Endothelial cell (in vitro differentiated cells): ENCODE data around the gene G2E3. TPM values are rescaled to one million over a fixed set of nuclear protein-coding genes. Genes with fewer than 3 reads are reported as not detected.
A peak's percentile ranks its signal among the peaks of the same experiment; 100 is the strongest.

Experiments
- DNase-seq: peaks from one replicate; pipeline ENCODE4 v3.0.0; 2021; ENCODE audit warnings: low spot score
- H3K27ac Mint-ChIP-seq: one replicate; pipeline ENCODE4 v1.8.0; 2021; ENCODE audit warnings: mixed read lengths, inconsistent platforms; ENCODE audit not compliant: unreplicated experiment
- H3K27me3 Mint-ChIP-seq: one replicate; pipeline ENCODE4 v1.8.0; 2021; ENCODE audit warnings: mild to moderate bottlenecking, moderate library complexity, mixed read lengths, inconsistent platforms; ENCODE audit not compliant: unreplicated experiment
- H3K36me3 Mint-ChIP-seq: one replicate; pipeline ENCODE4 v1.8.0; 2021; ENCODE audit warnings: mild to moderate bottlenecking, low read depth, mixed read lengths, inconsistent platforms; ENCODE audit not compliant: unreplicated experiment
- H3K4me1 Mint-ChIP-seq: one replicate; pipeline ENCODE4 v1.8.0; 2021; ENCODE audit warnings: mild to moderate bottlenecking, mixed read lengths, inconsistent platforms; ENCODE audit not compliant: unreplicated experiment
- H3K4me3 Mint-ChIP-seq: one replicate; pipeline ENCODE4 v1.8.0; 2021; ENCODE audit warnings: mild to moderate bottlenecking, mixed read lengths, inconsistent platforms; ENCODE audit not compliant: unreplicated experiment
- H3K9me3 Mint-ChIP-seq: one replicate; pipeline ENCODE4 v1.8.0; 2021; ENCODE audit warnings: mixed read lengths, inconsistent platforms; ENCODE audit not compliant: unreplicated experiment
- total RNA-seq: library from RNA; stranded (reverse); fragmentation: NEBNext Ultra II Directional; extraction: Animal tissue kit (Norgen Biotek cat#: 25700); gene quantifications from one replicate; pipeline ENCODE4 v1.2.1, GENCODE V29; 2021; ENCODE audit not compliant: unreplicated experiment
- TF ChIP-seq, protein P1 (sequence below): fragments of 200-600 bp; sonication (generic); IDR thresholded peaks from one replicate; pipeline ENCODE4 v1.5.0; 2021; ENCODE audit warnings: antibody characterized with exemption; ENCODE audit not compliant: unreplicated experiment

Gene G2E3
- total RNA-seq, 1 donor from 2014 or later: 23.9 TPM

DNA sequence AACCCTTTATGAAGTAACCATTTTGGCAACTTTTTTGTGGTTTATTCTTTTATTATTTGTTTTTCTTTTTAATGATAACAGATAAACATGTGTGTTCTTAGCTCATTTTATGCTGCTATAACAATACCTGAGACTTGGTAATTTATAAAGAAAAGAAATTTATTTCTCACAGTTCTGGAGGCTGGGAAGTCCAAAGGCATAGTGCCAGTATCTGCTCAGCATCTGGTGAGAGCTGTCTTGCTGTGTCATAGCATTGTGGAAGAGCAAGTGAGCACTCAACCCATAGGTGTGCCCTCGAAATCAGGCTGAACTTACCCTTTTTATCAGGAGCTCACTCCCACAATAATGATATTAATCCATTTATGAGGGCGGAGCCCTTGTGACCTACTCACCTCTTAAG is 55.2 kb downstream of the G2E3 start:
- TF ChIP-seq, protein P1, sequence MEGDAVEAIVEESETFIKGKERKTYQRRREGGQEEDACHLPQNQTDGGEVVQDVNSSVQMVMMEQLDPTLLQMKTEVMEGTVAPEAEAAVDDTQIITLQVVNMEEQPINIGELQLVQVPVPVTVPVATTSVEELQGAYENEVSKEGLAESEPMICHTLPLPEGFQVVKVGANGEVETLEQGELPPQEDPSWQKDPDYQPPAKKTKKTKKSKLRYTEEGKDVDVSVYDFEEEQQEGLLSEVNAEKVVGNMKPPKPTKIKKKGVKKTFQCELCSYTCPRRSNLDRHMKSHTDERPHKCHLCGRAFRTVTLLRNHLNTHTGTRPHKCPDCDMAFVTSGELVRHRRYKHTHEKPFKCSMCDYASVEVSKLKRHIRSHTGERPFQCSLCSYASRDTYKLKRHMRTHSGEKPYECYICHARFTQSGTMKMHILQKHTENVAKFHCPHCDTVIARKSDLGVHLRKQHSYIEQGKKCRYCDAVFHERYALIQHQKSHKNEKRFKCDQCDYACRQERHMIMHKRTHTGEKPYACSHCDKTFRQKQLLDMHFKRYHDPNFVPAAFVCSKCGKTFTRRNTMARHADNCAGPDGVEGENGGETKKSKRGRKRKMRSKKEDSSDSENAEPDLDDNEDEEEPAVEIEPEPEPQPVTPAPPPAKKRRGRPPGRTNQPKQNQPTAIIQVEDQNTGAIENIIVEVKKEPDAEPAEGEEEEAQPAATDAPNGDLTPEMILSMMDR: no peak
- DNase-seq: no peak
- H3K27ac Mint-ChIP-seq: no peak overlapping the region
- no peak overlapping the region for H3K4me3 Mint-ChIP-seq
- H3K4me1 Mint-ChIP-seq: peaks cover 4% of the 10 kb centered on the region
- peaks cover 6% of the 10 kb centered on the region for H3K27me3 Mint-ChIP-seq
- H3K36me3 Mint-ChIP-seq: peaks cover 4% of the 10 kb centered on the region
- H3K9me3 Mint-ChIP-seq: no peaks in the 10 kb centered on the region

DNA sequence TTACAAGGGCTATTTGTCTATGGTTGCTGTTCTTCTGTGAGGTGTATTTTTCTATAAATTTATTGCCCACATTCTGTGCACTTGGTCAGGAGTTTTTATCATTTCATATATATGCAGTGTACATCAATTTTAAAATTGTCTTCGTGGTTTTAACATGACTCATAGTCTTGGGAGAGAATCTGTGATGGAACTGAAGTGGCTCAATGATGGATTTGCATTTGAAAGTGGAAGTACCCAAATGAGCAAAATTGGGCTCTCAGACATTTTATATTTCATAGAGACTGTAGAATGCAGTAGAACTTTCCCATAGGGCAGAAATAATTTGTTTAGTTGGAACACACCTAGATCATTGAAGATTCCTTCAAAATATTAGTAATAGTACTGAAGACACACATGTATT is 61.2 kb downstream of the G2E3 start:
- H3K27ac Mint-ChIP-seq: no peak overlapping the region
- no peak overlapping the region for H3K4me3 Mint-ChIP-seq
- no peaks in the 10 kb centered on the region for H3K9me3 Mint-ChIP-seq
- DNase-seq: no peak
- peaks cover 16% of the 10 kb centered on the region for H3K4me1 Mint-ChIP-seq
- TF ChIP-seq, protein P1: no peak
- H3K27me3 Mint-ChIP-seq: peaks cover 6% of the 10 kb centered on the region
- H3K36me3 Mint-ChIP-seq: no peaks in the 10 kb centered on the region

DNA sequence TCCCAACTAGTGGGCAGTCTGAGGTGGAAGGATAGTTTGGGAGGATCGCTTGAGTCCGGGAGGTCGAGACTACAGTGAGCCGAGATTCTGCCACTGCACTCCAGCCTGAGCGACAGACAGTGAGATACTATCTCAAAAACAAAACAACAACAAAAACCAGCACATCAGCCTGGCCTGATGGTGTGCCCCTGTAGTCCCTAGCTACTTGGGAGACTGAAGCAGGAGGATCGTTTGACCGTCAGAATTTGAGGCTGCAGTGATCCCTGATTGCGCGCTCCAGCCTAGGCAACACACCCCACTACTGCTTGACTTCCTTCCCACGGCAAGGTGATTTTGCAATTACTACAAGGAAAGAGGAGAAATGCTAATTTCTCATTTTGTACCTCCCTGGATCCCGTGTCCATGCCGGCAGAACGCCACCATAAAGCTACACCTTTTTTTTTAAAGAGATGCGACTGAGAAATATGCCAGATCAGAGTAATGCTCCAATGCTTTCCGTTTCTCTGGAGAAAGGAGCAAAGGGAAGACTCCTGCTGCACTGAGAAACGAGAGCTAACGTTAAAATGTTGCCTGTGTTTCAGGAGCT is 62.5 kb downstream of the G2E3 start:
- TF ChIP-seq, protein P1: no peak
- peak; percentile 11 for DNase-seq
- H3K4me1 Mint-ChIP-seq: peaks cover 16% of the 10 kb centered on the region
- peak overlapping the region; percentile 95 for H3K27ac Mint-ChIP-seq
- peaks cover 5% of the 10 kb centered on the region for H3K27me3 Mint-ChIP-seq
- peak overlapping the region; percentile 97 for H3K4me3 Mint-ChIP-seq
- no peaks in the 10 kb centered on the region for H3K36me3 Mint-ChIP-seq
- H3K9me3 Mint-ChIP-seq: no peaks in the 10 kb centered on the region

DNA sequence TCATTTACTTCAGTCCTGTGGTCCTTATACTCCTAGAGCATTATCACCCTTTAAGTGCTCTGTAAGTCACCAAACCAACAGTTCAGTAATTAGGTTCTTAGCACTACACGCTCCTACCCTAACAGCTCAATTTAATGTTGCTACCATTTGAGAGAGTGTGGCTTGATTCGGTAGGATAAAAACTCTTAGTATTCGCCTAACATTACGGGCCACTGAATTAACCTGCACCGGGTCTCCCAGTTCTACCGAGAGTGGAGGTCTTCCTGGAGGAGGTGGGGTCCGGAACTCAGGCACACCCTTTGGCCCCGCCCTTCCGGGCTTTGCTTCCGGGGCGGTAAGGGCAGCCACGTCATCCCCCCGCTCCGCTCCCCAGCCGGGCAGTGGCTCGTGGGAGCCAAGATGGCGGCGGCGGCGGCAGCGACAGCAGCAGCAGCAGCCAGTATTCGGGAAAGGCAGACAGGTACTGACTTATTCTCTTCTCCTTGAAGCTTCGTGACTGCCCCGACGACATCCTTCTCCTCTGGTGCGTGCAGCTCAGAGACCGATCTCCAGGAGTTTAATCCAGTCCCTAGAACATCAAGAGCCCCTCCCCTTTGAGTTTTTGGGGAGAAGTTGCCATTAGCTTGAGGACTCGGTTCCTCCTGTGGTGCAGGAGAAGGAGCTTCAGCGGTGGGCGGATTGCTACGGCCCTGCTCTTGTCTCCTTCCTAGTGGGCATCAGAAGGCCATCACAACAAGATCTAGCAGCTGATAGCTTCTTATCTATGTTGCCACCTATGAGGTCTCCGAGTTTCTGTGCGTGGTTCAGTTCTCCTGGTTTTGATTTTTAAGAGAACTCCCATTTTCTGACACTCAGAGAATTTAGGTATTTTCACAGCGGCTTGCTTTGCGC is 63.2 kb downstream of the G2E3 start, which contains the start of gene SCFD1:
SCFD1 (plus strand) TSS at position 380 of the 891 bp plus-strand sequence; CDS start at position 400, 20 bp downstream.
- Mint-ChIP-seq H3K4me1 (peaks cover 16% of the 10 kb centered on the region), H3K4me3 (peak within 1 kb of the TSS; percentile 97), H3K27me3 (peaks cover 5% of the 10 kb centered on the region), H3K27ac (peak within 1 kb of the TSS; percentile 98), H3K9me3 (no peaks in the 10 kb centered on the region), H3K36me3 (no peaks in the 10 kb centered on the region)
- peak; percentile 87 for DNase-seq
- TF ChIP-seq, protein P1: no peak
